ENCODE measurements around the gene B3GNT4.

DNA sequence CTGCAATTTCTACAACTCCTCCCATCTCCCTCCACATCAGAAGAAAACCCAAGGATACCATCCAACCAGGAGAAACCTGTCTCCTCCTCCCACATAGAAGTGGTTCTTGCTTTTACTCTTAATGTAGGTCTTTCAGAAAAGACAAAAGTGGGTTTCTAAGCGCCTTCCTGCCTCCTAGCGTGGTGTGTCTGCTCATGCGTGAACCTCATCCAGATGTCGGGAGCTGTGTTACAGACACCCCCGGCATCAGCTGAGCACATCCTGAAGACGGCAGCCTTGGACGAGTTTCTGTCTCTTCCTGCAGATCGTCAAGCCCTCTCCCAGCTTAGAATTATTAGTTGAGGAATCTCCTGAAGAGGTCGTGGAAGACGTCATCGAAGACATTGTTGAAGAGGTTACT lies 11.1 kb upstream of the B3GNT4 start:
- TF ChIP-seq TBP (IDR thresholded peaks at IDR 0.05; ENCODE audit: low read depth, low read length) (no peak), SIN3A (conservative IDR thresholded peaks at IDR 0.05 in 1 of 2, IDR thresholded peaks at IDR 0.05 in 1 of 2; ENCODE audit: low read depth in 1 of 2, low read length in 2 of 2) (no peak), SUZ12 (IDR thresholded peaks at IDR 0.05; ENCODE audit: low read length) (no peak), EP300 (IDR thresholded peaks at IDR 0.05; ENCODE audit: borderline replicate concordance in 1 of 2, low read depth in 2 of 2, low read length in 2 of 2) (no peak), TCF12 (IDR thresholded peaks at IDR 0.05; ENCODE audit: low read depth, low read length) (no peak), CBX8 (IDR thresholded peaks at IDR 0.05; ENCODE audit: borderline replicate concordance, low read depth, low read length) (no peak), POLR2A (IDR thresholded peaks at IDR 0.05; ENCODE audit: control extremely low read depth in 1 of 2, low read depth in 2 of 2, low read length in 2 of 2) (no peak), KDM5A (IDR thresholded peaks at IDR 0.05; ENCODE audit: low read length) (no peak), CREB1 (IDR thresholded peaks at IDR 0.05) (no peak)
- TF ChIP-seq, protein P1, sequence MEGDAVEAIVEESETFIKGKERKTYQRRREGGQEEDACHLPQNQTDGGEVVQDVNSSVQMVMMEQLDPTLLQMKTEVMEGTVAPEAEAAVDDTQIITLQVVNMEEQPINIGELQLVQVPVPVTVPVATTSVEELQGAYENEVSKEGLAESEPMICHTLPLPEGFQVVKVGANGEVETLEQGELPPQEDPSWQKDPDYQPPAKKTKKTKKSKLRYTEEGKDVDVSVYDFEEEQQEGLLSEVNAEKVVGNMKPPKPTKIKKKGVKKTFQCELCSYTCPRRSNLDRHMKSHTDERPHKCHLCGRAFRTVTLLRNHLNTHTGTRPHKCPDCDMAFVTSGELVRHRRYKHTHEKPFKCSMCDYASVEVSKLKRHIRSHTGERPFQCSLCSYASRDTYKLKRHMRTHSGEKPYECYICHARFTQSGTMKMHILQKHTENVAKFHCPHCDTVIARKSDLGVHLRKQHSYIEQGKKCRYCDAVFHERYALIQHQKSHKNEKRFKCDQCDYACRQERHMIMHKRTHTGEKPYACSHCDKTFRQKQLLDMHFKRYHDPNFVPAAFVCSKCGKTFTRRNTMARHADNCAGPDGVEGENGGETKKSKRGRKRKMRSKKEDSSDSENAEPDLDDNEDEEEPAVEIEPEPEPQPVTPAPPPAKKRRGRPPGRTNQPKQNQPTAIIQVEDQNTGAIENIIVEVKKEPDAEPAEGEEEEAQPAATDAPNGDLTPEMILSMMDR (IDR thresholded peaks at IDR 0.05; ENCODE audit: control extremely low read depth in 1 of 3, insufficient read depth in 1 of 3, low read depth in 1 of 3, low read length in 3 of 3): no peak
- TF ChIP-seq, protein P2, sequence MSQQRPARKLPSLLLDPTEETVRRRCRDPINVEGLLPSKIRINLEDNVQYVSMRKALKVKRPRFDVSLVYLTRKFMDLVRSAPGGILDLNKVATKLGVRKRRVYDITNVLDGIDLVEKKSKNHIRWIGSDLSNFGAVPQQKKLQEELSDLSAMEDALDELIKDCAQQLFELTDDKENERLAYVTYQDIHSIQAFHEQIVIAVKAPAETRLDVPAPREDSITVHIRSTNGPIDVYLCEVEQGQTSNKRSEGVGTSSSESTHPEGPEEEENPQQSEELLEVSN (IDR thresholded peaks at IDR 0.05): no peak

Measured in H1 (cell line).